ENCODE data around the gene TMEM50A. TPM values are rescaled to one million over a fixed set of nuclear protein-coding genes. Genes with fewer than 3 reads are reported as not detected.
"Not testable (repeated sequence)": the region's sequence is repeated elsewhere in the genome, so short reads cannot be mapped to it uniquely, and the experiment has no call there.

The TMEM50A gene
- total and polyA plus RNA-seq, 2 experiments from 2014 or later = 53.9 to 229 TPM

DNA sequence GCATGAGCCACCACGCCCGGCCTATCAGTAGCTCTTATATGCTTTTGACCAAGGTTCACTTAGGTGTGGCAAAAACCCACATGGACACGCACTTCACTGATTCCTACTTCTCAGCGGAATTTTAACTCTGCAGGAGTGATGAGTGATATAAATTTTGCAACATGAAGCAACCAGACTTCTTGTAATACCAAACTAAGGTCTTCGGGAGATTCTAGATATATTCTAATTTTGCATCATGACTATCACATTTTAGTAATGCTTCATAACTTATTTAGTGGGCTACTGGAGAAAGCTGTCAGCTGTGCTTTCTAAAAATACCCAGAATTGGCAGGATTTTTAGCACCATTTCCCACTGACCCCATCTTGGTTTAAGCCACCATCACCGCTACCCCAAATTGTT lies 54.7 kb downstream of the TMEM50A start:
- H3K4me3 ChIP-seq = no peak overlapping the region
- H3K9me3 ChIP-seq (ENCODE audit: low read depth) = no peaks in the 10 kb centered on the region
- peak in 1 of 2 donors; percentile 11 for DNase-seq (ENCODE audit: low read depth in 1 of 2, low spot score in 1 of 2)
- H3K27ac ChIP-seq = no peak overlapping the region
- no peaks in the 10 kb centered on the region for H3K4me1 ChIP-seq (ENCODE audit: low read depth)
- no peaks in the 10 kb centered on the region for H3K36me3 ChIP-seq
- TF ChIP-seq, protein P1, sequence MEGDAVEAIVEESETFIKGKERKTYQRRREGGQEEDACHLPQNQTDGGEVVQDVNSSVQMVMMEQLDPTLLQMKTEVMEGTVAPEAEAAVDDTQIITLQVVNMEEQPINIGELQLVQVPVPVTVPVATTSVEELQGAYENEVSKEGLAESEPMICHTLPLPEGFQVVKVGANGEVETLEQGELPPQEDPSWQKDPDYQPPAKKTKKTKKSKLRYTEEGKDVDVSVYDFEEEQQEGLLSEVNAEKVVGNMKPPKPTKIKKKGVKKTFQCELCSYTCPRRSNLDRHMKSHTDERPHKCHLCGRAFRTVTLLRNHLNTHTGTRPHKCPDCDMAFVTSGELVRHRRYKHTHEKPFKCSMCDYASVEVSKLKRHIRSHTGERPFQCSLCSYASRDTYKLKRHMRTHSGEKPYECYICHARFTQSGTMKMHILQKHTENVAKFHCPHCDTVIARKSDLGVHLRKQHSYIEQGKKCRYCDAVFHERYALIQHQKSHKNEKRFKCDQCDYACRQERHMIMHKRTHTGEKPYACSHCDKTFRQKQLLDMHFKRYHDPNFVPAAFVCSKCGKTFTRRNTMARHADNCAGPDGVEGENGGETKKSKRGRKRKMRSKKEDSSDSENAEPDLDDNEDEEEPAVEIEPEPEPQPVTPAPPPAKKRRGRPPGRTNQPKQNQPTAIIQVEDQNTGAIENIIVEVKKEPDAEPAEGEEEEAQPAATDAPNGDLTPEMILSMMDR (IDR thresholded peaks at IDR 0.05; ENCODE audit: low read depth, low read length) = no peak
- no peaks in the 10 kb centered on the region for H3K27me3 ChIP-seq

DNA sequence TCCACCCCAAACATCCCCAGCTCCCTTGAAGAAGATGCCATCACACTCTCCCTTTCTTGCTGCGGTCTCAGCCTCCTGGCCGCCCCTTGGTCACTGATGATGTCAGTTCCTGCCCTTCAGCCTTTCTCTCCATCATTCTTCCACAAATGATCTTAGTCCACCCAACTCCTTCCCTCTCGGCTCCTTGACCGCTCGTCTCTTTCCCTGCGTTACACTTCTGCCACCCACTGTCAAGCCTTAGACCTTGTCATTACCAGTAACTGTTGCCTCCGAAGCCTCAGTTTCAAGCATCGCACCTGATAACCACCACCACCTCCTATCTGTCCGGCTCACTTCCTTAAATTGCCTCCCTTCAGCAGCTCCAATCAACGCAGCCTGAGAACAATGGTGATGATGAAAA lies 59.4 kb downstream of the TMEM50A start:
- H3K27ac ChIP-seq; H3K9me3 ChIP-seq (ENCODE audit: low read depth); H3K36me3 ChIP-seq; H3K4me3 ChIP-seq; H3K4me1 ChIP-seq (ENCODE audit: low read depth): not testable (repeated sequence)
- peak in 1 of 2 donors; percentile 7 for DNase-seq (ENCODE audit: low read depth in 1 of 2, low spot score in 1 of 2)
- H3K27me3 ChIP-seq = peaks cover 10% of the 10 kb centered on the region

DNA sequence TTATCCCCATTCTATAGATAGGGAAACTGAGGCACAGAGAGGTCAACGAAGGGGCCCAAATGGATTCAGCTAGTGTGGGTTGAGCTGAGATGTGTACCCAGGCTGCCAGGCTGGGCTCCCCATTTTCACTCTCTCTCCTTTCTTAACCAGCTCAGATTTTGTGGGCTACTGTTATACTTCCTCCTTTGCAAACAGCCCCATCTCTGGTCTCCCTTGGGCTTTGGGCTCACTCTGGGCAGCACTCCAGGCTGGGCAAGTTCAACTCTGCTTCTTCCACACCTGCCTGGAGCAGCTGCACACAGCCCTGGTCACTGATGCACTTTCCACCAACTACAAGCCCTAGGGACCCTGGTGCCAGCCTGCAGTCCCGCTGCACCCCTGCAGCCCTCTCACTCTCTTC lies 59.9 kb downstream of the TMEM50A start:
- H3K27me3 ChIP-seq = peaks cover 10% of the 10 kb centered on the region
- not testable (repeated sequence) for H3K4me1 ChIP-seq (ENCODE audit: low read depth); H3K9me3 ChIP-seq (ENCODE audit: low read depth); H3K27ac ChIP-seq; H3K36me3 ChIP-seq; H3K4me3 ChIP-seq; DNase-seq (ENCODE audit: low read depth in 1 of 2, low spot score in 1 of 2)

DNA sequence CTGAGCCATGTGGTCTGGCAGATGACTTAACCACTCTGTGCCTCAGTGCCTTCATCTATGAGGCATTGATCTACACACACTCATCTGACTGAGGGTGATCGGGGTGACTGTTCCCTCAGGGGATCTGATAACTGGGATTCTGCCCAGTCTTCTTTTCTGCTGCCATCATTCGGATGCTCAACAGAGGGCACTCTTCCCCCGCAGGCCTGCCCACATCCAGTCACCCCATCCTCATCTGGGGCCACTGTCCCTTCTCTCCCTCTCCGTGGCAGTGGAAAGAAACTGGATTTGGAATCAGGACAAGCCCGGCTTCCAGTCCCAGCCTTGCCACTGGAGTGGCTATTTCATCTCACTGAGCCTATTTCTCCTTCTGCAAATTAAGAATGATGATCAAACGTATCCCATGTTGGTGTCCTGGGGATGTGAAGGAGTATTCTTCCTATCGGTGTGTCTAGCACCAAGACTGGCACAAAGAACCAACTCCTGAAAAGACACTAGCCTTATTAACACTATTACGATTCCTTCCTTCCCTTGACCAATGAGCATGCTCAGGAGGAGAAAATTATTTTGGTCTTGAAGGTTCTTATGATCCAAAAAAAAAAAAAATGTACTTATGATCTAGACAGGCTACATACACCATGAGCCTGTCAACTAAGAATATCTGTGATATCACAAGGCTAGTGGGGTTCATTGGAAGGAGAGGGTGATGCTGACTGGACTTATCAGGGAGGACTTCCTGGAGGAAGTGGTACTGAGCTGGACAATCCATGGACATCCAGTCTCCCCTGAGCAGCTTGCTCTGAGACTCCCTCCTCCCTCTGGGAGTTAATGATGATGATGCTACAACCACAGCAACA lies 65.0 kb downstream of the TMEM50A start:
- not testable (repeated sequence) for DNase-seq (ENCODE audit: low read depth in 1 of 2, low spot score in 1 of 2); H3K4me3 ChIP-seq; H3K27ac ChIP-seq; H3K36me3 ChIP-seq; H3K9me3 ChIP-seq (ENCODE audit: low read depth); H3K4me1 ChIP-seq (ENCODE audit: low read depth)
- TF ChIP-seq, protein P1 (IDR thresholded peaks at IDR 0.05; ENCODE audit: low read depth, low read length) = peak; percentile 25
- peaks cover 10% of the 10 kb centered on the region for H3K27me3 ChIP-seq

DNA sequence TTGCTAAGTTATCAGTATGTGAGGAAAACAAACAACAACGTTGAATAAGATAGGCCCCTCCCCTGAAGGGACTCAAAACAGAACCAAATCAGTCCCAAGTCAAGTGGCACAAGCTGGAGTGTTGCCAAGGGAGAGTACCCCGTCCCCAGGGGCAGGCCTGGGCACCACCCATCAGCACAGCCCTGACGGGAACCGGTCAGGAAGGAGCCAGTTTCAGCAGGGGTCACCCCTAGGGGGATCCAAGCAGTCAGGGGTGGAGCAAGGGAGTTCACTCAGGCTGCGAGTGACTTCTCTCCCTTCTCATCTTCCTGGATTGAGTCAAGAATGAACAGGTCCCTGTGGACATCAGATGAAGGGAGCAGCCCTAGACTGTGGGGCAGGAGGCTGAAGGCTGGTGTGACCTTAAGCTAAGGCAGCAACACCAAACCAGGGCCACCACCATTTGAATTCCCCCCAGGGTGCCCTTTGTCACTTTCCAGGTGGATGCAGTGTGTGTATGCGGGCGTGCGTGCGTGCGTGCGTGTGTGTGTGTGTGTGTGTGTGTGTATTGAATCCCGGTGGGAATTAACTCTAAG lies 67.7 kb downstream of the TMEM50A start:
- H3K27ac ChIP-seq; H3K9me3 ChIP-seq (ENCODE audit: low read depth); H3K27me3 ChIP-seq; H3K4me1 ChIP-seq (ENCODE audit: low read depth); H3K36me3 ChIP-seq; H3K4me3 ChIP-seq; DNase-seq (ENCODE audit: low read depth in 1 of 2, low spot score in 1 of 2): not testable (repeated sequence)

DNA sequence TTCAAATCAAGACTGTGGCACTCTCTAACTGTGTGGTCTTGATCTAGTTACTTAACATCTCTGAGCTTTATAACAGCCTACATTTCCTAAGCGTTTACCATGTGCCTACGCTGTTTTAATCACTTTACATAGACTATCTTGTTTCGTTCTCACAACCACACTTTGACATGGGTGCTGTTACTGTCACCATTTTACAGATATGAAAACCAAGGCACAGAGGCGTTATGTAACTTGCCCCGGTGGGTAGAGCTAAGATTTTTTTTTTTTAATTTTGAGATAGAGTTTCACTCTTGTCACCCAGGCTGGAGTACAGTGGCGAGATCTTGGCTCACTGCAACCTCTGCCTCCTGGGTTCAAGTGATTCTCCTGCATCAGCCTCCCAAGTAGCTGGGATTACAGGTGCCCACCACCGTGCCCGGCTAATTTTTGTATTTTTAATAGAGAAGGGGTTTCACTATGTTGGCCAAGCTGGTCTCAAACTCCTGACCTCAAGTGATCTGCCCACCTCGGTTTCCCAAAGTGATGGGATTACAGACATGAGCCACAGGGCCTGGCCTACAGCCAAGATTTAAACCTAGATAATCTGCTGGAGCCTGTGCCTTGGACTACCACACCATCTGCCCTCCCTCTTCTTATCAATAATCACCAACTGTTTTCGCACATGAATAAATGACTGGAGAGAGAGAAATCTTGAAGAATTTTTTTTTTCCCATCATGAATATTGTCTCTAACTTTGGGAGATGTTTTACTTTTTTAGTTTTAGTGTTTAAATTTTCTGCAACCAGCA lies 71.7 kb downstream of the TMEM50A start:
- not testable (repeated sequence) for DNase-seq (ENCODE audit: low read depth in 1 of 2, low spot score in 1 of 2); H3K27me3 ChIP-seq; H3K27ac ChIP-seq; H3K9me3 ChIP-seq (ENCODE audit: low read depth); H3K36me3 ChIP-seq; H3K4me3 ChIP-seq; H3K4me1 ChIP-seq (ENCODE audit: low read depth)

Other genes starting within 250 kb of the TMEM50A start
- gene SYF2, start 105.8 kb upstream of the TMEM50A start, total RNA-seq = 29.3 and 50.0 TPM in 2 replicates
- gene SYF2, start 105.8 kb upstream of the TMEM50A start, polyA plus RNA-seq = 44.6 and 53.4 TPM in 2 replicates
- 211 and 231 TPM in 2 replicates for gene RSRP1, start 90.9 kb upstream of the TMEM50A start, total RNA-seq
- gene RSRP1, start 90.9 kb upstream of the TMEM50A start, polyA plus RNA-seq = 161 and 223 TPM in 2 replicates
- 0.74 TPM in 1 of 2 replicates, not detected in the other for gene RHD, start 65.8 kb upstream of the TMEM50A start, total RNA-seq
- 0.70 and 1.1 TPM in 2 replicates for gene RHD, start 65.8 kb upstream of the TMEM50A start, polyA plus RNA-seq
- gene RHCE, start 82.5 kb downstream of the TMEM50A start, total RNA-seq = 1.8 and 2.1 TPM in 2 replicates
- gene RHCE, start 82.5 kb downstream of the TMEM50A start, polyA plus RNA-seq = 3.3 and 4.9 TPM in 2 replicates
- 12.5 and 13.8 TPM in 2 replicates for gene MACO1, start 92.6 kb downstream of the TMEM50A start, total RNA-seq
- gene MACO1, start 92.6 kb downstream of the TMEM50A start, polyA plus RNA-seq = 10.6 and 12.3 TPM in 2 replicates
- 15.8 and 16.4 TPM in 2 replicates for gene LDLRAP1, start 205.3 kb downstream of the TMEM50A start, total RNA-seq
- 12.2 and 21.8 TPM in 2 replicates for gene LDLRAP1, start 205.3 kb downstream of the TMEM50A start, polyA plus RNA-seq

All from cardiac muscle cell (in vitro differentiated cells and primary cell).